Activated T-helper 9 cell treated with anti-CD3 and anti-CD28 coated beads, Interleukin-2, amount 50 U/mL, for 16 hours (primary cell): ENCODE data around the gene HRK.
"Not testable (repeated sequence)": the region's sequence is repeated elsewhere in the genome, so short reads cannot be mapped to it uniquely, and the experiment has no call there.

Source experiments
- DNase-seq: peaks from one replicate; pipeline ENCODE4 v3.0.0-alpha.2; 2020; ENCODE audit warnings: low read depth

The HRK gene

GRCh38 chr12:116818948-116819832 lies 62.1 kb downstream of the HRK start:
- DNase-seq, result peak; percentile 86

- DNase-seq, result no peak
Measured at GRCh38 chr12:116818341-116818856, 62.8 kb downstream of the HRK start.

- not testable (repeated sequence) for DNase-seq
Measured at GRCh38 chr12:116814766-116815165, 66.5 kb downstream of the HRK start.

DNA sequence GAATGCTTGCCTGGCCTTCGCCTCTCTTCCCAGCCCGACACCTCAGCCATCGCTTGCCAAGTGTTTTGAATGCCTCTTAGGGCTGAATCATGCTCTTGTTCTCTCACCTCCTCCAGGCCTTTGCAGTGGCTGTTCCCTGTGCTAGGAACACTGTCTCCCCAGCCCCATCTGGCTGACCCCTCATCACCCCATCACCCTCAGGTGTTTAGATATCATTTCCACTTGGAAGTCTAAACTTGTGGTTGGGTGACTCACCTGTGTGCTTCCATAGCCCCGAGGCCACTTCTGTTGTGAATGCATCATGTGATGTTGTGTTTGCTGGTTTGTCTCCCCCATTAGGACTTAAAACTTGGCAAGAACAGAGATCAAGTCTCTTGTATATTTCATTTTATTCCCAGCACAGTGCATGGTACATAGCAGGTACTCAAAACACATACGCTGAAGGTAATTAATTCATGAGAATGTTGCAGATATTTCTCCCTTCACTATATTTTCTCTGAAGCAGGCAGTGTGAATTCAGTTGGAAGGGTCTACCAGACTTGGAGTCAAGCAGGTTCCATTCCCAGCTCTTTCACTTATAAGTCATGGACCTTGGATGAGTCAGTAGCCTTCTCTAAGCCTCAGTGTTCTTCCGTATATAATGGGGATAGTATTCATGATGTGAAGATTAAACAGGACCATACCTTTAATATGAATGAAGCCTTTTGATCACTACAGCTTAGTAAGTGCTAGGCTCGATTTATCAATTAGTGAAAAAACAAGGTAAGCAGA lies 67.8 kb downstream of the HRK start:
- no peak for DNase-seq

- DNase-seq, result no peak
Measured at GRCh38 chr12:116812238-116812637, 69.0 kb downstream of the HRK start.

DNA sequence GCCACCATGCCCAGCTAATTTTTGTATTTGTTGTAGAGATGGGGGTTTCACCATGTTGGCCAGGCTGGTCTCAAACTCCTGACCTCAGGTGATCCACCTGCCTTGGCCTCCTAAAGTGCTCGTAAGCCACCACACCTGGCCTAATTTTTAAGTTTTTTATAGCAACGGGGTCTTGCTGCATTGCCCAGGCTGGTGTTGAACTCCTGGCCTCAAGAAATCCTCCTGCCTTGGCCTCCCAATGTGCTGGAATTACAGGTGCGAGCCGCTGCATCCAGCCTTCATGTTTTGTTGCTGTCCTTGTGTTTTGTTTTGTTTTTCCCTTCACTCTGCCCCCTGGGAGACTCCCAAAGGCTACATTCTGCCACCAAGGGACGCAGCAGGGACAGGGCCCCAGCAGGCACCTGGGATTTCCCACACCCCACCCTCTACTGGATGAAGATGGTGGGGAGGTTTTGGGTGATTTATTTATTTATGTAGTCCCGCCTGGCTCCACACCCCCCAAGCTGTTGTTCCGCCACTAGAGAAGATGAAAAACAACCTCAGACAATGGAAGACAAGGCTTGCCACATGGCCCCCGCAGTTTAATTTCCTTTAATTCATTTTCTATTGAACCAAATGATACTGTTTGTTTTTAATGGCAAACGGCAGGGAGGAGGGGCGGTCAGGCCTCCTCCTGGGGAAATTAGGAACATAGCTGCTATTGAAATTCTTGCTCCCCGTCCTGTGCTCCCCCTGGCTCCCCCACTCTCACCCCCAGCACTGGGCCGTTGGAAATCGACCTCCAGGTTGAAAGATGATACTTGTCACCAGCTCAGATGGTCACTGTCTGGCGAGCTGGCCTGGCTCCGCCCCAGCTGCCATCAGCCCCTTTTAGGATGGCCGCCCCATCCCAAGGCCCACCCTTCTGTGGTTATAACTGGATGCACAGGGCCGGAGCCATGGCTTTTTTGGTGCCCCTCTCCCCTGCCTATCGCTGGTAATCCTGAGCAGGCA lies 72.8 kb downstream of the HRK start:
- DNase-seq, result no peak

- no peak for DNase-seq
Measured at GRCh38 chr12:116807546-116807945, 73.7 kb downstream of the HRK start.

- DNase-seq, result no peak
Measured at GRCh38 chr12:116806845-116807440, 74.3 kb downstream of the HRK start.
